ENCODE data around the gene BIRC5. TPM values are rescaled to one million over a fixed set of nuclear protein-coding genes. Genes with fewer than 3 reads are reported as not detected.

BIRC5 gene
- total RNA-seq, 2 experiments from 2014 or later, result 92.4 to 102 TPM

DNA sequence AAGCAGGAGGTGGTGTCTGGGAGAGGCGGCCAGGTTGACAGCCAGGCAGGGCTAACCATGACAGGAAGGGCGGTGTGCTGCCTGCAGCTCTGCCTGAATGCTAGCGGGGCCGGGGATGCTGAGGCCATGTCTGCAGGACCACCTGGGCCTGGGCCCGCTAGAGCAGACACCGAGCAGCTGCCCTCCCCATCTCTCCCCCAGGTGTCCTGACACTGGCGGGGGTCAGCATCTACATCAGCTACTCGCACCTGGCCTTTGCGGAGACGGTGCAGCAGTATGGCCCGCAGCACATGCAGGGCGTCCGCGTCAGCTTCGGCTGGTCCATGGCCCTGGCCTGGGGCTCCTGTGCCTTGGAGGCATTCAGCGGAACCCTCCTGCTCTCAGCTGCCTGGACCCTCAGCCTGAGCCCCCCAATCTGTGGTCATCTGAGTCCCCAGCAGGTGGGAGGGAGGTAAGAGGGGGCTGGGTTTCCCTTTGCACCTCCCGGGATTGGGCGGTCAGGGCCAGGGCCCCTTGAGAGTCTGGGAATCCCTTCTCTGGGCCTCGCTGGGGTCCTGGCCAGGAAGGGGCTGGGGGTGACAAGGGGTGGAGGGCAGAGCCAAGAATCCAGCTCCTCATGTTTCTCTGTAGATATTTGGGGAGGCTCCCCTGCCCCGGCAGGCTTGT, 24.9 kb downstream of the BIRC5 start:
- Mint-ChIP-seq H3K9me3 (no peaks in the 10 kb centered on the region), H3K27ac (no peak overlapping the region), H3K27me3 (peaks cover 3% of the 10 kb centered on the region), H3K36me3 (no peaks in the 10 kb centered on the region), H3K4me3 (no peak overlapping the region), H3K4me1 (peaks cover 3% of the 10 kb centered on the region)
- DNase-seq, result no peak

DNA sequence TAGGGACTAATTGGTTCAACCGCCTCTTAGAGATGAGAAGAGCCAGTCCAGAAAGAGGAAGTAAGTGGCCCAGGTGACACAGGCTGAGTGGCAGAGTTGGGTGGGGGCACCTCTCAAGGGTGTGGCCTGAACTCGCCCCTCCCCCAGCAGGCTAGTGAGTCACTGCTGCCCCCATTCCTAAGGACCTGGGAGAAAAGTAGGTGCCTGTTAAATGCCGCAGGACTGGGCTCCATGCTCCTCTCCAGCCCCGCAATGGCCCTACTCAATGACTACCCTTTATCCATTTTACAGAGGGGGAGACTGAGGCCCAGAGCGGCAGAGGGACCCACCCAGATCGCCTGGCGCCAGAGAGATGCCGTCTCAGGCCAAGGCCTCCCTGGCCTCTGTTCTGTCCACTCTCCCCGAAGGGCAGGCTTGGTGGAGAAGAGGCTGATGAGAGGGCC, 25.5 kb downstream of the BIRC5 start:
- no peaks in the 10 kb centered on the region for H3K36me3 Mint-ChIP-seq
- H3K27me3 Mint-ChIP-seq, result no peaks in the 10 kb centered on the region
- no peak overlapping the region for H3K27ac Mint-ChIP-seq

DNA sequence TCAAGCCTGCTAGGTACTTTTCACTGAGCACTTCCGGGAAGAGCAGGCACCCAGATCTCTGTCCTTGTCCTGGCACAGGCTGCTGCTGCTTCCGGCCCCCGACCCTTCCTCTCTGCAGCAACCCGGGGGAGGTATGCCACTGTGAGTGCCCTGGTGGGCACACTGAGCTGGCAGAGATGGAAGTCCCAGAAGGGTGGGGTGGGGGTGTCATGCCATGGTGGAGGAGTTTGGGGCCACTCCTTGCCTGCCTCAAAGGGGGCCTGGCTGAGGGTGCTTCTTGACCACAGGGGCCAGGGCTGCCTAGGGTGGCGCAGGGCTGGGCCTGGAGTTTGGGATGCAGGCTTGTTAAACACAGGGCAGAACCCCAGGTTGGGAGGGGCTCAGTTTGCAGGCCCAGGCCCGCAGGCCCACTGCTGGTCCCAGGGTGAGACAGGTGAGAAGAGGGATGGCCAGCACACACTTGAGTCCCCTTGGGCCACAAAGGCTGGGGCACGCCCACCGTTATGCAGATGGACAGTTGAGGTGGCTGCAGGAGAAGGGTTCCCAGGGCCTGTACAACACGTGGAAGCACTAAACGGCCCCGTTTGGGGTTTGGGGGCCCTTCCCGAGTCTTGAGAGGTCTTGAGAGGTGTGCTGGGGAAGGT, 26.1 kb downstream of the BIRC5 start:
- DNase-seq, result no peak
- no peaks in the 10 kb centered on the region for H3K36me3 Mint-ChIP-seq
- no peak overlapping the region for H3K4me3 Mint-ChIP-seq
- peaks cover 3% of the 10 kb centered on the region for H3K4me1 Mint-ChIP-seq
- H3K27ac Mint-ChIP-seq, result no peak overlapping the region
- H3K9me3 Mint-ChIP-seq, result no peaks in the 10 kb centered on the region
- H3K27me3 Mint-ChIP-seq, result no peaks in the 10 kb centered on the region

More for the DNA sequence above, 25.5 kb downstream of the BIRC5 start:
- Mint-ChIP-seq H3K4me3 (no peak overlapping the region), H3K9me3 (no peaks in the 10 kb centered on the region), H3K4me1 (peaks cover 3% of the 10 kb centered on the region)
- no peak for DNase-seq

DNA sequence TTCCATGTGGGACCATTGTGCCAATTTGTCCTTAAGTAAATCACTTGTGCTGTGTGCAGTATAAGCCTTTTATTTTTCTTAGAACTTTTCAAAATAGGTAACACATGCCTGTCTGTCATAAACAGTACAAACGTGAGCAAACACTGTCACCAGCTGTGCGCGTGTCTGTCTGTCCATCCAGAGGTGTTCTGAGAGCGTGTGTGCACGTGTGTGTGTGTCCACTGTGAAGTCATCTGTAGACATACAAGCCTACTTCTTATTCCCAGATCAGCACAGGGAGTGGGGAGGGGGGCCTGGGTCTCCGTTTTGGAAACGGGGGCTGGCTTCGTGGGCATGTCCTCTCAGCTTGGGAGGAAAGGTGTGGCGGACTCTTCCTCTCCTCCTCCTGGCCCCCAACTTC, 26.8 kb downstream of the BIRC5 start:
- Mint-ChIP-seq H3K9me3 (no peaks in the 10 kb centered on the region), H3K4me3 (no peak overlapping the region), H3K36me3 (no peaks in the 10 kb centered on the region), H3K27ac (no peak overlapping the region), H3K27me3 (no peaks in the 10 kb centered on the region), H3K4me1 (peaks cover 3% of the 10 kb centered on the region)
- no peak for DNase-seq

DNA sequence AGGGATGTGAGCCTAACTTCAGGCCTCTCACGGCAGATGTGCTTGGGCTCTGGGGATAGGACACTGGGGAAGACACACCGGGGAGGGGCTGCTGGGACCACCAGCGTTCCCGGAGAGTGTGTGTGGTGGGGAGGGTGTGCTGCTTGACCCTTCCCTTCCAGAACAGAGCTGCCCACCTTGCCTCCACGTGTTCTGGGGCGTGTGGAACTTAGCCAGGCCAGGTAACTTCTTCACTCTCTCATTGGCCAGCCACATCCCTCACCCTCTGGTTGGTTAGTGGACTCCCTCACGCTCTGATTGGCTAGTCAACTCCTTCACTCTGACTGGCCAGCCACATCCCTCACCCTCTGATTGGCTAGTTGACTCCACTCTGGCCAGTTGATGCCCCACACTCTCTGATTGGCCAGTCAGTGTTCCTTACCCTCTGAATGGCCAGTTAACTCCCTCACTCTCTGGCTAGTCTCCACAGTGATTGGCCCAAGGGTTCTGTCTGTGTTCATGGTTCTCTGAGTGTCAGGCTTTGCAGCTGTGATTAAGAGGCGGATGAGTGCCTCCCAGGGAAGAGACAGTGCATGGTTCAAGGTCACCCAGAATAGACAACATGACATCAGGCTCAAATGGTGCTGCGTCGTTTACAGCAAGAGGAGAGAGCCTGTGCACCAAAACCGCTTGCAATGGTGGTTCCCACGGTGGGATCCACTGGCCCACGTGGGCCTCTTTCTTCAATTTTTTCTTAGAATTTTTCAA, 27.4 kb downstream of the BIRC5 start:
- no peaks in the 10 kb centered on the region for H3K9me3 Mint-ChIP-seq
- no peak overlapping the region for H3K27ac Mint-ChIP-seq
- H3K4me1 Mint-ChIP-seq, result peaks cover 3% of the 10 kb centered on the region
- H3K4me3 Mint-ChIP-seq, result no peak overlapping the region
- H3K36me3 Mint-ChIP-seq, result no peaks in the 10 kb centered on the region
- no peak for DNase-seq
- H3K27me3 Mint-ChIP-seq, result no peaks in the 10 kb centered on the region

DNA sequence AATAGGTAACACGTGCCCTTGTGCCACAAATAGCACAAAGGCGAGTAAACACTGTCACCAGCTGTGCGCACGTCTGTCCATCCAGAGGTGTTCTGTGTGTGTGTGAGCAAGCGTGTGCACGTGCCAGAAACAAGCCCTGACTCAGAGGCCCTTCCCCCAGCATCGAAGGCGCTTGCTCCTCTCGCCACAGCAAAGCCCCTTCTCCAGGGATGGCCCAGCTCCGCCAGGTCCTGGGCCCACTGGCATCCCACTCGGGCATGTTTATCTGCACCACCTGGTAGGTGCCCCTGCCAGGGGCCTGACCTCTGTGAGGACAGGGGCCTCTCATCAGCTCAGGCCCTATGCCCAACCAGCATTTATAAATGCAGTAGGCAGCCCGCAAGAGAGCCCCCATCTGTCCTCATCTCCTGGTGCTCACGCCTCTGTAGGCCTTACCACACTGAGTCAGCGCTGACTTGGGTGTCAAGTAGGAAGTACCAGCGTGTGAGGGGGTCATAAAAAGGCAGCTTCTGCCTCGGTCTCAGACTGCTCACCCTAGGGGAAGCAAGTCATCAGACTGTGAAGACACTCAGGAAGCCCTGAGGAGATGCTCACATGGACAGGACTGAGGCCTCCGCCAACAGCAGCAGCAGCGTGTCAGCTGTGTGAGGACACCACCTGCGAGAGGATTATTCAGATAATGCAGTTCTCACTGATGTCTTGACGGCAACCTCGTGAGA, 28.1 kb downstream of the BIRC5 start:
- Mint-ChIP-seq H3K4me3 (no peak overlapping the region), H3K27ac (no peak overlapping the region), H3K4me1 (peaks cover 3% of the 10 kb centered on the region), H3K36me3 (no peaks in the 10 kb centered on the region), H3K9me3 (no peaks in the 10 kb centered on the region), H3K27me3 (peaks cover 2% of the 10 kb centered on the region)
- DNase-seq, result no peak

DNA sequence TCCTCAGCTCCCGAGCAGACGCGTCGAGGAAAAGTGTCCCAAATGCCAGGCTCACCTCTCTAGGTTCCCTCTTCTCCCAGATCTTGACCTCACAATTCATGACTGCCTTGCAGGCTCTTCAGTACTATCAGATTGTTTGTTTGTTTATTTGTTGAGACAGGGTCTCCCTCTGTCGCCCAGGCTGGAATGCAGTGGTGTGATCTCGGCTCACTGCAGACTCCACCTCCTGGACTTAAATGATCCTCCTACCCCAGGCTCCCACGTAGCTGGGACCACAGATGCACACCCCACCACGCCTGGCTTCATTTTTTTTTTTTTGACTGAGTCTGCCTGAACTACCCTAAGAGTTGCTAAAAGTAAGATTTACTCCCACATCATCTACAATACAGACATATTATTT, 33.3 kb downstream of the BIRC5 start:
- Mint-ChIP-seq H3K9me3 (no peaks in the 10 kb centered on the region), H3K4me1 (peaks cover 17% of the 10 kb centered on the region), H3K36me3 (no peaks in the 10 kb centered on the region), H3K27ac (no peak overlapping the region), H3K27me3 (peaks cover 5% of the 10 kb centered on the region), H3K4me3 (no peak overlapping the region)
- DNase-seq, result no peak

DNA sequence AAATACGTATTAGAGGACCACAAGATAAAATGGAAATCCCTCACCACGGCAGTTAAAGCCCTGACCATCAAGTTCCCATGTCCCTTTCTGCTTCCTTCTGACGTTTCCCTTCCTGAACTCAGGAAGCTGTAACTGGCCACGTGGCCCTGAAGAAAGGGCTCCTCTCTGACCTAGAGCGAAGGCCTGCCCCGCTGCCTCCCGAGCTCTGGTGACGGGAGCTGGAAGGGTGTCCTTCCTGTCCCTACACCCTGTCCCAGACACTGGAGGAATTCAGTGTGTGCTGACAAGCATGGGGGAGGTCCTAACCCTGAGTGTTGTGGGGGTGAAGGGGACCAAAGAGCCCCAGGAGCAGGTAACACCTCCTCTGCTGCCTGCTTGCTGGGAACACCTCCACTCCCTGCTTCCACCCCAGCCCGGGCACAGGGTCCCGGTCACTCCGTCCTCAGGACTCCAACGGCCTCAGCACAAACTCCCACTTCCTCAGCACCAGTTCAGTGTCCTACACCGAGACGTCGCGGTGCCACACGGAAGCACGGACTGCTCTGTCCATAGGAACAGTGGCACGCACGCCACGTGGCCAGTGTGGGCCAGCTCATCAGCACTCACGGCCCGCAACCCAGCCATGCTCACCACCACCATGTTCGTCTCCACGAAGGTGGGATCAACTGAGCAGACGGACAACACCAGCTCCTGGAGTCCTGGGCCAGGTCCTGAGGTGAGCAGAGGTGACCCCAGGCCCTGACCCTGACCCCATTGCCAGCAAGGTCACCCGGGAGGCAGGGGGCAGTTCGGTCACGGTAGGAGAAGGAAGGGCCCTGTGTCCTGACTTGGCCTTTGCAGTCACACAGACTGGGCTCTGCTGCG, 34.2 kb downstream of the BIRC5 start:
- no peaks in the 10 kb centered on the region for H3K9me3 Mint-ChIP-seq
- H3K4me1 Mint-ChIP-seq, result peaks cover 24% of the 10 kb centered on the region
- peaks cover 5% of the 10 kb centered on the region for H3K27me3 Mint-ChIP-seq
- H3K27ac Mint-ChIP-seq, result no peak overlapping the region
- no peaks in the 10 kb centered on the region for H3K36me3 Mint-ChIP-seq
- H3K4me3 Mint-ChIP-seq, result no peak overlapping the region
- DNase-seq, result no peak

DNA sequence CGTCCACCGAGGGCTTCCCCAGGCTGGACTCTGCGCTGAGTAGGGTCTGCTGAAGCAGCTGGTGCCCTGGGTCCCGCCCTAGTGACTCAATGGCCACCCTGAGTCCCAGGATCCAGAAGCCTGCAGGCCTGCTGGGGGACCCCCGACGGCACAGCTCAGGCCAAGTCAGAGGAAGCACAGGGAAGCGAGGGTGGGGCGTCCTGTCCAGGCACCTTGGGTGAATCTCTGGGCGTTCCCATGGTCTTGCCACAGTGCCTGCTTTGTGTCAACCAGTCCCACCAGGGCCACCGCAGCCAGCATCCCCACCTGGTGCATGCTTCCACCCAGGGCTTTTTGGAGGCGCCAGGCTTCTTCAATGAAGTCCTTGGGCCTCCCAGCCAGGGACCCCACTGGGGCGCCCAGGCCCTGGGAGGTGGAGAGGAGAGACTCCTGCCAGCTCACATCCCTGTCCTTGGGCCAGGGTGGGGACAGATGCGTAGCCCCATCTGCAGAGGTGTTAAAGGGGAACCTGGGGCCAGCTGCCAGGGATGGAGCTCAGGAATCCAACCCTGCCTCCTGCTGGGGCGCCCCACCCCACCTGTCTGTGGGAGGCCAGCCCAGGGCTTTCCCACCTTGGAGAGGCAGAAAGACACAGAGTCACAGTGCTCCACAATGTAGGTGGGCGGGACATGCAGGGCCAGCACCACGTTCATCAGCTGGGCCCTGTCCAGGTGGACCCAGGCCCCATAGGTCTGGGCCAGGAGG, 35.2 kb downstream of the BIRC5 start:
- no peak overlapping the region for H3K4me3 Mint-ChIP-seq
- H3K27me3 Mint-ChIP-seq, result peaks cover 5% of the 10 kb centered on the region
- H3K9me3 Mint-ChIP-seq, result no peaks in the 10 kb centered on the region
- no peak overlapping the region for H3K27ac Mint-ChIP-seq
- peaks cover 27% of the 10 kb centered on the region for H3K4me1 Mint-ChIP-seq
- no peaks in the 10 kb centered on the region for H3K36me3 Mint-ChIP-seq
- DNase-seq, result no peak

DNA sequence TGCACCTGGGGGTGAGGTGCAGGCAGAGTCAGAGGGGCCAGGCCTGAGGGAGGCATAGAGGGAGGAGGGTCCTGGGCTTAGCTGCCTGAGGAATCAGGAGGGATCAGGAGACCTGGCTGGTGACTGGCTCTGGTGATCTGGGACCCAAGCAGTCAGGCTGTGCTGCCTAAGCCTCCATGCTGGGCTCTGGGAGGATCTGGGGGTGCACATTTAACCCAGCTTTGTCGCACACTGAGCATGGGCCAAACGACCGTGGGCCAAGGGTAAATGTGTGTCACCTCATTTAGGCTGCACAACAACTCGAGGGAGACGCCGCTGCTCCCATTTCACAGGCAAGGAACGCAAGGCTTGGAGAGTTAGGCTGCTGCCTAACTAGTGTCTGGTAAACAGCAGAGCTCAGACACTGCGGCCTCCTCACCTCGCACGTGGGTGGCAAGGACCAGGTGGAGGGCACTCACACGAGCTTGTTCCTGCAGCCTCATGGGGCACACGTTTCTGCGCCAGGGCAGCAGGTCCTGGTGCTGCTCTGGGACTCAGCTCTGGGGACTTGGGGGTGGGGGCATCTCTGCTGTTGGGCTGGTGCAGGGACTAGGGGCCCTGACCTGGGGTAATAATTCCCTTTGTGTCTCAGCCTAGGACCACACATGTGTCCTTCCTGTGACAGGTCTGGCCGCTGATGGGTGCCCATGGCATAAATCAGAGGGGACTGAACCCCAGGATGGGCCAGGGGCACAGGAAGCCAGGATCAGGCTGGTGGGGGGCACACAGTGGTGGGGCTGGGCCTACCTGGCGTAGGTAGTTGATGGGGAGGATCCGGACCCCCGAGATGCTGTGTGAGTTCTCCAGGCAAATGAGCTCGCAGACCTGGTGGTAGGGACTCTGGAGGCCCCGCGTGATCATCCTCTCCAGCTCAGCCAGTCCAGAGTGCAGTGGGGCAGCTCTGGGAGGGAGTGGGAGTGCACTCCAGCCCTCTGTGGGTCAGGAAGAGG, 36.1 kb downstream of the BIRC5 start:
- Mint-ChIP-seq H3K27ac (no peak overlapping the region), H3K9me3 (no peaks in the 10 kb centered on the region), H3K27me3 (peaks cover 5% of the 10 kb centered on the region), H3K36me3 (no peaks in the 10 kb centered on the region), H3K4me3 (no peak overlapping the region), H3K4me1 (peaks cover 29% of the 10 kb centered on the region)
- DNase-seq, result no peak

DNA sequence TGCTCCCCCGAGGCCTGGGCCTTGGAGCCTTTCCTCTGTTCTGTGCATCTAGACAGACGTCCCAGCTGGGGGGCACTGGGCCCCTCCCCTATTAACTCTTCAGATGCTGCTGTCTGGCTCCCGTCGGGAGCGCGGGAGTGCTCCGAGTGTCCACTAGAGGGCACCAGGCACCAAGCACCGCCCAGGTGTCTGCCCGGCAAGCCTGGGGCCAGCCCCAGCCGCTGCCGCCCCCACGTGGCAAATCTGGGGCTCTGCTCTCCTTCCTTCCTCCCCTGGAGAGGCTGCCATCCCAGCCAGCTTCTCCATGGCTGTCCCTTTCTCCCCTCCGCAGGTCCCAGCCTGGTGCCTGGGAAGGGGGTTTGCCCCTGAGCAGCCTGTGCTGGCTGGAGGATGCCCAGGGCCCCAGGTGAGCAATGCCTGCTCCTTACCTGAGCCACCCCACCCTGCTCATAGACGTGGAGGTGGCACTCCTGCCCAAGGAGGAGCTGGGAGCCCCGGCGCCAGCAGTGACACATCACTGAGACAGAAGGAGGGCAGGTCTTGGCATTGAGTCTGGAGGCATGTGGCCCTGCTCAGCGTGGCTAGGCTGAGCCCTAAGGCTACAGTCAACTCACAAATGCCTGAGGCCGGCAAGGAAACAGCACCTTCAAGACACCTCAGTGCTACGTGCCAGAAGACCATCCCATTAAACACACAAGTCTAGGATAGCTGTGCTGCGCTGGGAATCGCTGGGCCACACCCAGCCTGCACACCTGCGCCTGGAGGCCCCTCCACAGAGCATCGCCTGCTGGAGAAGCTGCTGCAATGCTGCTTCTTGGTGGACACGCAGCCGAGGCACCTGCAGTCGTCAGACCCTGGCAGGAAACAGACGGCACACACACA, 37.1 kb downstream of the BIRC5 start:
- no peak overlapping the region for H3K4me3 Mint-ChIP-seq
- H3K27ac Mint-ChIP-seq, result peak overlapping the region; percentile 26
- peak; percentile 87 for DNase-seq
- H3K4me1 Mint-ChIP-seq, result peaks cover 29% of the 10 kb centered on the region
- H3K9me3 Mint-ChIP-seq, result no peaks in the 10 kb centered on the region
- H3K36me3 Mint-ChIP-seq, result no peaks in the 10 kb centered on the region
- peaks cover 5% of the 10 kb centered on the region for H3K27me3 Mint-ChIP-seq

DNA sequence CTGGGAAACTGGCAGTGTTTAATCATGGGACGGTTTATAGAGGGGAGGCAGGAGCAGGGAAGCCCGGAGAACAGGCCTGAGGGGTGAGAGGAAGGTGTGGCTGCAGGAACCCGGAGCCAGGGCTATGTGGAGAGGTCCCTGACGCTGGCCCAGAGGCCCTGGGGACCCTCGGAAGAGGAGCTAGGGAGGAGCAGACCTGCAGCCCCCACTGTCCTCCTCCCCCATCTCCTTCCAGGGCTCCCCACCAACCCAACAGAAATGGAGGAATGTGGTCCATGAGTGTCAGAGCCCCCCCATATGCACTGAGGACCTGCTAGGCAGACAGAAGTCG, 37.7 kb downstream of the BIRC5 start:
- Mint-ChIP-seq H3K36me3 (no peaks in the 10 kb centered on the region), H3K4me1 (peaks cover 29% of the 10 kb centered on the region), H3K27me3 (peaks cover 5% of the 10 kb centered on the region), H3K9me3 (no peaks in the 10 kb centered on the region), H3K27ac (peak overlapping the region; percentile 26), H3K4me3 (no peak overlapping the region)
- no peak for DNase-seq

Measured in activated naive CD8-positive, alpha-beta T cell treated with anti-CD3 and anti-CD28 coated beads for 36 hours (primary cell).